Measurements from ENCODE around the gene MEIOB.

GRCh38 chr16:1902547-1903219, 30.7 kb upstream of the MEIOB start:
- TF ChIP-seq CTCF (IDR thresholded peaks at IDR 0.05), result no peak
- no peak for TF ChIP-seq ATF3 (CRISPR knock-in tag; conservative IDR thresholded peaks at IDR 0.05)
- no peak for TF ChIP-seq PRDM15 (CRISPR knock-in tag; IDR thresholded peaks at IDR 0.05)
- TF ChIP-seq USF2 (CRISPR knock-in tag; IDR thresholded peaks at IDR 0.05), result no peak
- no peak for TF ChIP-seq JUN (CRISPR knock-in tag; IDR thresholded peaks at IDR 0.05)
- no peak for TF ChIP-seq E2F4 (CRISPR knock-in tag; IDR thresholded peaks at IDR 0.05; ENCODE audit: borderline replicate concordance, low read depth)
- TF ChIP-seq, protein P1, sequence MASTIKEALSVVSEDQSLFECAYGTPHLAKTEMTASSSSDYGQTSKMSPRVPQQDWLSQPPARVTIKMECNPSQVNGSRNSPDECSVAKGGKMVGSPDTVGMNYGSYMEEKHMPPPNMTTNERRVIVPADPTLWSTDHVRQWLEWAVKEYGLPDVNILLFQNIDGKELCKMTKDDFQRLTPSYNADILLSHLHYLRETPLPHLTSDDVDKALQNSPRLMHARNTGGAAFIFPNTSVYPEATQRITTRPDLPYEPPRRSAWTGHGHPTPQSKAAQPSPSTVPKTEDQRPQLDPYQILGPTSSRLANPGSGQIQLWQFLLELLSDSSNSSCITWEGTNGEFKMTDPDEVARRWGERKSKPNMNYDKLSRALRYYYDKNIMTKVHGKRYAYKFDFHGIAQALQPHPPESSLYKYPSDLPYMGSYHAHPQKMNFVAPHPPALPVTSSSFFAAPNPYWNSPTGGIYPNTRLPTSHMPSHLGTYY (CRISPR knock-in tag; IDR thresholded peaks at IDR 0.05), result no peak
- no peak for TF ChIP-seq TCF7 (CRISPR knock-in tag; IDR thresholded peaks at IDR 0.05; ENCODE audit: low read depth)
- TF ChIP-seq FOXJ3 (CRISPR knock-in tag; IDR thresholded peaks at IDR 0.05; ENCODE audit: borderline replicate concordance), result no peak
